ENCODE results near the gene YY1. TPM values are rescaled to one million over a fixed set of nuclear protein-coding genes. Genes with fewer than 3 reads are reported as not detected.
"Not testable (repeated sequence)": the region's sequence is repeated elsewhere in the genome, so short reads cannot be mapped to it uniquely, and the experiment has no call there.

YY1 gene
- total and polyA plus RNA-seq, 4 experiments from 2014 or later, result 8.9 to 90.3 (median 54.5) TPM

DNA sequence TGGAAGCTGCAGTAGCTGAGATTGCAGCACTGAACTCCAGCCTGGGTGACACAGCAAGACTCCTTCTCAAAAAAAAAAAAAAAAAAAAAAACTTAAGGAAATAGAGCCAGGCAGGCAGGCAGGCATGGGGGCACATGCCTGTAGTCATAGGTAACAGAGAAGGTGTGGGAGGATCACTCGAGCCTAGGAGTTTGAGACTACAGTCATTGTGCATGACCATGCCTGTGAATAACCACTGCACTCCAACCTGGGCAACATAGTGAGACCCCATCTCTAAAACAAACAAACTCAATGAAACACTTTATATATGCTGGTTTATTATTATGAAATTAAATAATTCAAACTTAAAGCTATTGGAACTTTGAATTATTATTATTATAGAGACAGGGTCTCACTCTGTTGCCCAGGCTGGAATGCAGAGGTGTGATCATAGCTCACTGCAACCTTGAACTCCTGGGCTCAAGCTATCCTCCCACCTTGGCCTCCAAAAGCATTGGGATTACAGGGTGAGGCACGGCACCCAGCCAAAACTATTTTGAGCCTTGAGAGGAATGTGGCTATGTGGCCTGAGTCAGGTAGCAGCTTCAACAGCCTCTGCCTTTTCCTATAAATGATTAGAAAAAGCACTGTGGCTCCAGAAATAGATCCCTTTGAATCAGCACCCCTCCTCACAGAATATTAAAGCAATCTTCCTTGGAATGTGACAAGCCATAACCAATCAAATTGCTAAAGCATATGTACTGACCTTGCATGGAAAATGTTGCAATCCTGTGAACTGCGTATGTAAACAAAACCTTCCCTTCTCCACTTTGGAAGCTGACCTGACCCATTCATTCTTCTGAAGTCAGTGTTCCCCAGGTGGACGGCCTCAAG, 34.7 kb upstream of the YY1 start:
- no peaks in the 10 kb centered on the region for H3K9me3 ChIP-seq (ENCODE audit: control insufficient read depth in 1 of 2, low read length in 2 of 2)
- no peaks in the 10 kb centered on the region for H3K4me1 ChIP-seq (ENCODE audit: insufficient read depth, low read length)
- no peaks in the 10 kb centered on the region for H3K36me3 Mint-ChIP-seq
- CTCF ChIA-PET (ENCODE audit: partially characterized antibody), result interaction anchor here (0.6 to 3.3 kb wide), 4 partner anchors 11 to 165 kb away, joined by 3 to 25 read pairs (median 4); no protein-coding TSS in a partner anchor
- no peaks in the 10 kb centered on the region for H3K9me3 Mint-ChIP-seq
- no peak overlapping the region for H3K4me3 Mint-ChIP-seq
- H3K36me3 ChIP-seq (ENCODE audit: insufficient read depth, low read length), result no peaks in the 10 kb centered on the region
- H3K27ac ChIP-seq (ENCODE audit: low read depth, low read length), result no peak overlapping the region
- no peaks in the 10 kb centered on the region for H3K27me3 ChIP-seq (ENCODE audit: insufficient read depth, low read length)
- H3K27ac Mint-ChIP-seq, result no peak overlapping the region
- peaks cover 0 to 1% (median 0%) of the 10 kb centered on the region in 4 donors for H3K4me1 Mint-ChIP-seq
- peaks cover 0 to 4% of the 10 kb centered on the region in 2 donors for H3K27me3 Mint-ChIP-seq
- no peak overlapping the region for H3K4me3 ChIP-seq (ENCODE audit: low read length in 2 of 2)
- intact Hi-C loops (cut with micrococcal nuclease), result no loop called here
- DNase-seq, result no peak
- POLR2A ChIA-PET (ENCODE audit: partially characterized antibody), result interaction anchor here (0.7 to 1.6 kb wide), 3 partner anchors 8 to 17 kb away, joined by 3 to 5 read pairs (median 3); no protein-coding TSS in a partner anchor

DNA sequence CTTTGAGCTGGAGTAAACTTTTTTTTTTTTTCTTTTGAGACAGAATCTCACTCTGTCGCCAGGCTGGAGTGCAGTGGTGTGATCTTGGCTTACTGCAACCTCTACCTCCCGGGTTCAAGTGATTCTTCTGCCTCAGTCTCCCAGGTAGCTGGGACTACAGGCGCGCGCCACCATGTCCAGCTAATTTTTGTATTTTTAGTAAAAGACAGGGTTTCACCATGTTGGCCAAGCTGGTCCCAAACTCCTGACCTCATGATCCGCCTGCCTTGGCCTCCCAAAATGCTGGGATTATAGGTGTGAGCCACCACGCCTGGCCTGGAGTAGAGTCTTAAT, 34.1 kb upstream of the YY1 start:
- H3K27me3 ChIP-seq (ENCODE audit: insufficient read depth, low read length); H3K27ac Mint-ChIP-seq; H3K36me3 Mint-ChIP-seq; H3K36me3 ChIP-seq (ENCODE audit: insufficient read depth, low read length); H3K9me3 ChIP-seq (ENCODE audit: control insufficient read depth in 1 of 2, low read length in 2 of 2); H3K27ac ChIP-seq (ENCODE audit: low read depth, low read length); H3K4me3 Mint-ChIP-seq; DNase-seq; intact Hi-C loops (cut with micrococcal nuclease); H3K27me3 Mint-ChIP-seq; H3K4me3 ChIP-seq (ENCODE audit: low read length in 2 of 2); H3K4me1 Mint-ChIP-seq; H3K4me1 ChIP-seq (ENCODE audit: insufficient read depth, low read length); H3K9me3 Mint-ChIP-seq: not testable (repeated sequence)
- POLR2A ChIA-PET (ENCODE audit: partially characterized antibody), result interaction anchor here (1.1 to 1.6 kb wide), 2 partner anchors 9 to 10 kb away, joined by 3 to 5 read pairs; no protein-coding TSS in a partner anchor
- CTCF ChIA-PET (ENCODE audit: partially characterized antibody), result interaction anchor here (0.7 to 3.3 kb wide), 3 partner anchors 12 to 165 kb away, joined by 3 to 25 read pairs (median 5); no protein-coding TSS in a partner anchor

DNA sequence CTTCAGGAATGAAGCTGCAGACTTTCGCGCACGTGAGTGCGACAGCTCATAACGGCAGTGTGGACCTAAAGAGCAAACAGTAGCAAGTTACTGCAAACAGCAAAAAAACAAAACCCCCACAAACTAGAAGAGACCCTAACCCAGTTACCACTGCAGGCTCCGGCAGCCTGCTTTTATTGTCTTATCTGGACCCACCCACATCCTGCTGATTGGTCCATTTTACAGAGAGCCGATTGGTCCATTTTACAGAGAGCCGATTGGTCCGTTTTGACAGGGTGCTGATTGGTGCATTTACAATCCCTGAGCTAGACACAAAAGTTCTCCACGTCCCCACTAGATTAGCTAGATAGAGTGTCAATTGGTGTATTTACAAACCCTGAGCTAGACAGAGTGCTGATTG, 31.4 kb upstream of the YY1 start:
- intact Hi-C loops (cut with micrococcal nuclease); H3K27me3 ChIP-seq (ENCODE audit: insufficient read depth, low read length); H3K27ac Mint-ChIP-seq; H3K9me3 ChIP-seq (ENCODE audit: control insufficient read depth in 1 of 2, low read length in 2 of 2); H3K4me3 ChIP-seq (ENCODE audit: low read length in 2 of 2); H3K27me3 Mint-ChIP-seq; H3K27ac ChIP-seq (ENCODE audit: low read depth, low read length); H3K36me3 Mint-ChIP-seq; DNase-seq; H3K4me1 Mint-ChIP-seq; H3K4me3 Mint-ChIP-seq; POLR2A ChIA-PET (ENCODE audit: partially characterized antibody); H3K36me3 ChIP-seq (ENCODE audit: insufficient read depth, low read length); H3K9me3 Mint-ChIP-seq; H3K4me1 ChIP-seq (ENCODE audit: insufficient read depth, low read length): not testable (repeated sequence)
- CTCF ChIA-PET (ENCODE audit: partially characterized antibody), result interaction anchor here (1.5 kb wide), 1 partner anchor 13 kb away, joined by 4 read pairs; no protein-coding TSS in a partner anchor

DNA sequence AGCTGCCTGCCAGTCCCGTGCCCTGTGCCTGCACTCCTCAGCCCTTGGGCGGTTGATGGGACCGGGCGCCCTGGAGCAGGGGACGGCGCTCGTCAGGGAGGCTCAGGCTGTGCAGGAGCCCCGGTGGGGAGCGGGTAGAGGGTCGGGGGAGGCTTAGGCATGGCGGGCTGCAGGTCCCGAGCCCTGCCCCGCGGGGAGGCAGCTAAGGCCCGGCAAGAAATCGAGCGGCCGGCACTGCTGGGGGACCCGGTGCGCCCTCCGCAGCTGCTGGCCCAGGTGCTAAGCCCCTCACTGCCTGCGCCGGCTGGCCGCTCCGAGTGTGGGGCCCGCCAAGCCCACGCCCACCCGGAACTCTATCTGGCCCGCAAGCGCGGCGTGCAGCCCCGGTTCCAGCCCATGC, 30.8 kb upstream of the YY1 start:
- CTCF ChIA-PET (ENCODE audit: partially characterized antibody), result interaction anchor here (1.5 kb wide), 1 partner anchor 14 kb away, joined by 4 read pairs; no protein-coding TSS in a partner anchor
- H3K9me3 Mint-ChIP-seq; H3K9me3 ChIP-seq (ENCODE audit: control insufficient read depth in 1 of 2, low read length in 2 of 2); H3K4me3 ChIP-seq (ENCODE audit: low read length in 2 of 2); H3K27ac Mint-ChIP-seq; H3K27ac ChIP-seq (ENCODE audit: low read depth, low read length); POLR2A ChIA-PET (ENCODE audit: partially characterized antibody); H3K27me3 ChIP-seq (ENCODE audit: insufficient read depth, low read length); H3K36me3 ChIP-seq (ENCODE audit: insufficient read depth, low read length); H3K4me1 Mint-ChIP-seq; intact Hi-C loops (cut with micrococcal nuclease); H3K27me3 Mint-ChIP-seq; DNase-seq; H3K4me1 ChIP-seq (ENCODE audit: insufficient read depth, low read length); H3K4me3 Mint-ChIP-seq; H3K36me3 Mint-ChIP-seq: not testable (repeated sequence)

DNA sequence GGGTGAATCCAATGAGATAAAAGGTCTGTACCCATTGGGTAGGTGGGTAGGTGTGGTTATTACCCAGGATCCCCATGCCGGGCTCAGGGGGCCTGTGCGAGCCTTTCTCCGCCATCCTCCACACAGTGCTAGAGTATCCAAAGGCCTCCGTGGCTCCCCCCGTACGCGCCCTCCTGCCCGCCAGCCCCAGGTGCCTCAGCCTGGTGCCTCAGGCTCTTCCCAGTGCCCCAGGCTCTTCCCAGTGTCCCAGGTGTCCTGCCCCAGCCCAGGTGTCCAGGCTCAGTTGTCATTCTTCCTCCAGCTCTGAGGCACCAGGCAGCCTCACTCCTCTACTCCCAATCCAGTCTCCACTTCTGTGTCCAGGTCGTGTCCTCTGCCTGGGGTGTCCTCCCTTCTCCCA, 27.6 kb upstream of the YY1 start:
- no peaks in the 10 kb centered on the region for H3K36me3 Mint-ChIP-seq
- H3K4me3 Mint-ChIP-seq, result no peak overlapping the region
- no peak for DNase-seq
- POLR2A ChIA-PET (ENCODE audit: partially characterized antibody), result interaction anchor here (0.7 to 7.9 kb wide), 2 partner anchors 14 to 30 kb away, joined by 3 to 142 read pairs; no protein-coding TSS in a partner anchor
- H3K27ac ChIP-seq (ENCODE audit: low read depth, low read length), result no peak overlapping the region
- peak overlapping the region in 1 of 7 donors; percentile 17 for H3K27ac Mint-ChIP-seq
- intact Hi-C loops (cut with micrococcal nuclease), result no loop called here
- peaks cover 0 to 4% of the 10 kb centered on the region in 2 donors for H3K27me3 Mint-ChIP-seq
- peaks cover 26% of the 10 kb centered on the region for H3K4me1 ChIP-seq (ENCODE audit: insufficient read depth, low read length)
- H3K4me1 Mint-ChIP-seq, result peaks cover 12 to 32% (median 24%) of the 10 kb centered on the region in 4 donors
- H3K9me3 ChIP-seq (ENCODE audit: control insufficient read depth in 1 of 2, low read length in 2 of 2), result no peaks in the 10 kb centered on the region
- CTCF ChIA-PET (ENCODE audit: partially characterized antibody), result interaction anchor here (0.9 to 4.9 kb wide), 2 partner anchors 17 to 37 kb away, joined by 3 to 43 read pairs; no protein-coding TSS in a partner anchor
- H3K4me3 ChIP-seq (ENCODE audit: low read length in 2 of 2), result no peak overlapping the region
- H3K36me3 ChIP-seq (ENCODE audit: insufficient read depth, low read length), result no peaks in the 10 kb centered on the region
- H3K9me3 Mint-ChIP-seq, result no peaks in the 10 kb centered on the region
- H3K27me3 ChIP-seq (ENCODE audit: insufficient read depth, low read length), result no peaks in the 10 kb centered on the region

DNA sequence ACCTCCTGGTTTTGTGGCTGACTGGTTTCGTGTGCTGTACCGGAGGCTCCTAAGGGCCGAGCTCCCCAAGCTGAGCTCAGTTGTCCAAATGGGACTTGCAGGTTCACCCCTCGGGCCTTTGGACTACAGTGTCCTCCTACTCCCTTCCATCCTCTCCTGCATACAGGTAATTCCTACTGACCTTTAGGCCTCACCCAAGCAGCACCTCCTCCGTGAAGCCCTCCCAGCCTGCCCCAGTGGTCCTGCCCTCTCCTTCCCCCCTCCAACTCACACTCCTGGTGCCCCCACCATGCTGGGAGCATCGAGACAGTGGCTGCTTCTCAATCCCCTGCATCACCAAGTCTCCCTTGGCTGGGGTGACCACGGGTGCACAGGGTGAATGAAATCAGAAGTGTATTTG, 27.1 kb upstream of the YY1 start:
- peaks cover 26% of the 10 kb centered on the region for H3K4me1 ChIP-seq (ENCODE audit: insufficient read depth, low read length)
- ChIA-PET POLR2A (ENCODE audit: partially characterized antibody) (interaction anchor here (5.6 to 7.9 kb wide), 2 partner anchors 13 to 27 kb away, joined by 106 to 142 read pairs; partner anchors contain the start of gene YY1), CTCF (ENCODE audit: partially characterized antibody) (interaction anchor here (1.8 to 4.9 kb wide), 2 partner anchors 10 to 18 kb away, joined by 8 to 43 read pairs; no protein-coding TSS in a partner anchor)
- peaks cover 0 to 2% of the 10 kb centered on the region in 2 donors for H3K27me3 Mint-ChIP-seq
- no peaks in the 10 kb centered on the region for H3K9me3 ChIP-seq (ENCODE audit: control insufficient read depth in 1 of 2, low read length in 2 of 2)
- no peak overlapping the region for H3K4me3 Mint-ChIP-seq
- no peaks in the 10 kb centered on the region for H3K9me3 Mint-ChIP-seq
- H3K27ac Mint-ChIP-seq, result peak overlapping the region in 1 of 7 donors; percentile 17
- no peaks in the 10 kb centered on the region for H3K36me3 Mint-ChIP-seq
- no peak overlapping the region for H3K27ac ChIP-seq (ENCODE audit: low read depth, low read length)
- no peaks in the 10 kb centered on the region for H3K27me3 ChIP-seq (ENCODE audit: insufficient read depth, low read length)
- no peak overlapping the region for H3K4me3 ChIP-seq (ENCODE audit: low read length in 2 of 2)
- no peak for DNase-seq
- no peaks in the 10 kb centered on the region for H3K36me3 ChIP-seq (ENCODE audit: insufficient read depth, low read length)
- H3K4me1 Mint-ChIP-seq, result peaks cover 12 to 32% (median 24%) of the 10 kb centered on the region in 4 donors
- intact Hi-C loops (cut with micrococcal nuclease), result no loop called here

Measured in CD4-positive, alpha-beta memory T cell (primary cell).